H54 (cell line): ENCODE results near the gene CYTH4.

Experiments
- DNase-seq: peaks from one replicate; pipeline ENCODE4 v3.0.0; 2011; ENCODE audit warnings: low spot score, mixed read lengths; ENCODE audit not compliant: insufficient read length
- FAIRE-seq: peaks from 3 replicates; lab custom pipeline; 2011; peaks lifted over from hg19 to GRCh38; lab: Jason Lieb, UNC
- POLR2A ChIP-seq: IDR thresholded peaks from 2 replicates; pipeline ENCODE4 v1.6.1; 2011; ENCODE audit warnings: low read depth, mild to moderate bottlenecking, low read length

The CYTH4 gene

GRCh38 chr22:37256075-37256726, 26.1 kb upstream of the CYTH4 start:
- no peak for DNase-seq
- no peak for TF ChIP-seq POLR2A
- FAIRE-seq, result no peak

DNA sequence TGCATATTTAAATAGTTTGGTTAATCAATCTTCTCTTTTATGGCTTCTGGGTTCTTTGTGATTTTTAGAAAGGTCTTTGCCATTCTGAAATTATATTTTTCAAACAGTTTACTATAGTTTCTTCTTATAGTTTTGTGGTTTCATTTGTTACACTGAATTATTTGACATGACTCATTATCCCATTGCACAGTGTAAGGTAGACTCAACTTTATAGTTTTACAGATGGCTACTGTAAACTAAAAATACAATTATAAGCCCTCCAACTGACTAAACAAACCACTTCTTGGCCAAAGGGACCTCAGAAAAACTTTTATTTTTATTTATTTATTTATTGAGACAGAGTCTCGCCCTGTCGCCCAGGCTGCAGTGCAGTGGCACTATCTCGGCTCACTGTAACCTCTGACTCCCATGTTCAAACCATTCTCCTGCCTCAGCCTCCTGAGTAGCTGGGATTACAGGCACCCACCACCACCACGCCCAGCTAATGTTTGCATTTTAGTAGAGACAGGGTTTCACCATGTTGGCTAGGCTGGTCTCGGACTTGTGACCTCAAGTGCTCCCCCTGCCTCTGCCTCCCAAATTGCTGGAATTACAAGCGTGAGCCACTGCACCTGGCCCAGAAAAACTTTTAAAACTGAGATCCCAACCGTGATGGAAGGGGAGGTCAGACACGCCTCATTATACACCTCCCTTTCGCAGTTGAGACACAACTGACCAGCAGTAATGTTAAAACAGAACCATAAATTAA, 24.1 kb upstream of the CYTH4 start:
- no peak for TF ChIP-seq POLR2A
- no peak for DNase-seq
- no peak for FAIRE-seq

DNA sequence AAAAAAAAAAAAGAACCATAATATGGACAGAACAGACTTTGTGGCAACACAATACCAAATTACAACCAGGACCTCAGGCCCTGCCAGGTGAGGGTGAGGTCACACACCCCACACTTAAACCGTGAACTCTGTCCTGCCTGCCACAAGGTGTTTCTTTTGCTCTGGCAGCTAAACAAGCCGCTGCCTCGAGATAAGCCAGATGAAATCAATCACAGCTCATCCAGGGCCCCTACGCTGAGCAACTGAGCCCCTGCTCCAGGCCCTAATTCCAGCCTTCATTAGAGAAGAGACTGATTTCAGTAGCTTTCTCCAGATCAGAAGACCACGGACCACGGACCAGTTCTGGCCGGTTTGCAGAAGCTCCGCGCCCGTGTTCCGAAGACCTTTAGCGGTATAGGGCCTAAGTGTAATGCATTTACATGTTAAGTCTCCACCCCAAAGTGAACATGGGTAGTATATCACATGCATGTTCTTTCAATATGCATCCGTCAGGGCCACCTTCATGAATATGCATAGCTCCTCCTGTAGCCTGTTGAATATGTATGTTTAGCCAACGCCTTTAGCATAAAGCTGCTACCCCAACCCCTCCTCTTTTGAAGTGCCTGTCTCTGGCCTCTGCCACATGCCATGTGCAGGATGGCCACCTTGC, 23.4 kb upstream of the CYTH4 start:
- FAIRE-seq, result no peak
- TF ChIP-seq POLR2A, result no peak
- no peak for DNase-seq

- no peak for TF ChIP-seq POLR2A
- FAIRE-seq (no peak), DNase-seq (no peak)
Measured at GRCh38 chr22:37259540-37260029, 22.7 kb upstream of the CYTH4 start.

GRCh38 chr22:37260155-37260795, 22.0 kb upstream of the CYTH4 start:
- FAIRE-seq, result no peak
- DNase-seq, result no peak
- no peak for TF ChIP-seq POLR2A

GRCh38 chr22:37260901-37261336, 21.4 kb upstream of the CYTH4 start:
- no peak for TF ChIP-seq POLR2A
- FAIRE-seq (no peak), DNase-seq (peak; percentile 35)

- no peak for TF ChIP-seq POLR2A
- DNase-seq (no peak), FAIRE-seq (no peak)
Measured at GRCh38 chr22:37262346-37262745, 20.0 kb upstream of the CYTH4 start.

DNA sequence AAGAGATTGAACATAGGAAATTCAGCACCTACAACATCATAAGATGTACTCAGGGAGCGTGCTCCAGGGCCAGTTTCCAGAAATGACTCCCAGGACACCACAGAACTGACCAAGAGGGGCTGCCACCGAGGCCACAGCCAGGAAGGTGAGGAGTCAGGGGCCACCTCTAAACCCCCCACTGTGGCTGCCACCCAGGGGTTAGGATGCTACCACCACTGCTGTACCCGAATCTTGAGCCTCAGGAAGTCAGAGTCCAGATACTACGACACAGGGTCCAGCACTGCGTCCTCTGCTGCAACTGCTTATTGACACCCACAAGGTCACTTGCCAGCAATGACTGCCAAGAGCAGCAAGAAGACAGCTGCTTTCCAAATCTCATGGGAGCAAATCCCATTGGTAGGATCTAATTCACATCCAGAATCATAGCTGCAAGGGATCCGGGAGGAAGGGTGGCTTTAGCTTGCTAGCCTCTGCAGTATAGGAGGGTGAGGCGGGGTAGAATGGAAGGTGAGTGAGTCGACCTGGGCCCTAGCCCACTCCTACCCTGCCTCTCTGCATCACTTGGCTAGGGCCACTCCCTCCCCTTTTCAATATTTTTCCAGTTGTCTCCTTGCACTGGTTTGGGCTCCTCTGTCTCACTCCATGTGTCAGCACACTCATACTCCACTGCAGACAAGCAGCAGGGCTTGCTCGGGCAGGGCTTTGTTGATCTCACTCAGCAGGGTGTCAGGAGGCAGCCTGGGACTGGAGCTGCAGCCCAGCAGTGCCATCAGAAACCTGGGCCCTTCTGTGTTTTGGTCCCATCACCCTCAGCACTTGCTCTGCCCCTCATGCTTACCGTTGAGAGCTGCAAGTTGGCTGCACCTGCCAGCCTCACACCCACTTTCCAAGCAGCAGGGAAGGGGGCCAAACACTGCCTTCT, 18.1 kb upstream of the CYTH4 start:
- TF ChIP-seq POLR2A, result no peak
- DNase-seq, result no peak
- no peak for FAIRE-seq

DNA sequence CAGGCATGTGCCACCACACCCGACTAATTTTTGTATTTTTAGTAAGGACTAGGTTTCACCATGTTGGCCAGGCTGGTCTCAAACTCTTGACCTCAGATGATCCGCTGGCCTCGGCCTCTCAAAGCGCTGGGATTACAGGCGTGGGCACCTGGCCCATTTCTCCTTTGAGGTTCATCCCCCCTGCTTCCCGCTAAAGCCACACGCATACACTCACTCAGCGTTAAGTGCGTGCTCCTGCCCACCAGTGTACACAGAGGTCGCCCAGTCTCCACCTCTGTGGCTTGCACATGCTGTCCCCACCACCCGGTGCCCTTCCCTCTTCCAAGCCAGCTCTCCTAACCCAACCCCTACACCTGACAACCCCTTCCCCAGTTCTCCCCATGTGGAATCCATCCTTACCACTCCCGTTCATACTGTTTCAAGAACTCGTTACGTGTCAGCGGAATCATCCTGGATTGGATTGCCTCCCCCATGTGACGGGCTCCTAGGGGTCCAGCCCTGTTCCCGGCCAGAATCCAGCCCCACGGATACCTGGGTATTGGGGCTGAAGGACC, 15.7 kb upstream of the CYTH4 start:
- FAIRE-seq (no peak), DNase-seq (no peak)
- no peak for TF ChIP-seq POLR2A

- FAIRE-seq, result no peak
- DNase-seq, result no peak
- TF ChIP-seq POLR2A, result no peak
Measured at GRCh38 chr22:37267135-37267587, 15.1 kb upstream of the CYTH4 start.

- DNase-seq (no peak), FAIRE-seq (no peak)
- TF ChIP-seq POLR2A, result no peak
Measured at GRCh38 chr22:37267661-37268413, 14.5 kb upstream of the CYTH4 start.
